GM19467 (cell line): ENCODE data around the gene NBAS.
"Not testable (repeated sequence)": the region's sequence is repeated elsewhere in the genome, so short reads cannot be mapped to it uniquely, and the experiment has no call there.

Experiments
- ATAC-seq: cut with Tn5 transposase; IDR thresholded peaks from one replicate; pipeline ENCODE4 v1.9.1; 2021; ENCODE audit warnings: mild to moderate bottlenecking, moderate library complexity; ENCODE audit not compliant: unreplicated experiment

Gene NBAS

DNA sequence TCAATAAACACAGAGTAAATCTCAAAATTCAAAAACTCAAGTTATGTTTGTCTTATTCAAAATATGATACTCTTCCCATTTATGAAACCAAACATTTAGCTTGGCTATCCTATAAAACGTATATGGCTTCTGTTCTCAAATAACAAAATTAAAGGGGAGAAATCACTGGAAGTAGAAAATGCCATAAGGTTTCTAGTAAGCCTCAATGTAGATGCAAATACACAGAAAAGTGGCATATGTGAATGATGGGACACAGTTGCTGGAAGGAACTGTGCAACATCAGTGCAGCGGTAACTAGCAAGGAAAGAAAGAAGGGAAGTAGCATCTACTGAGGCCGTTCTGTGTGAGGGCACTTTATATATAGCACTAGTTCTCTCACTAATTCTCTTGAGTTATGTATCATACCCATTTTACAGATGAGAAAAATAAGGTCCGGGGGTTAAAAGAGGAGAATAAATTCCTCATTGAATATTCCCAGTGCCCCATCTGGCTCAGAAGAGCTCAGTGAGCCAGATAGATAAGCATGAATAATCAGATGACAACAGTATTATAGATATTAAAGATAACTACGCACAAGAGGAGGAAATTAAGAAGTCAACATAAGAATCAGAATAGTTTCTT, 27.2 kb downstream of the NBAS start:
- no peak for ATAC-seq

DNA sequence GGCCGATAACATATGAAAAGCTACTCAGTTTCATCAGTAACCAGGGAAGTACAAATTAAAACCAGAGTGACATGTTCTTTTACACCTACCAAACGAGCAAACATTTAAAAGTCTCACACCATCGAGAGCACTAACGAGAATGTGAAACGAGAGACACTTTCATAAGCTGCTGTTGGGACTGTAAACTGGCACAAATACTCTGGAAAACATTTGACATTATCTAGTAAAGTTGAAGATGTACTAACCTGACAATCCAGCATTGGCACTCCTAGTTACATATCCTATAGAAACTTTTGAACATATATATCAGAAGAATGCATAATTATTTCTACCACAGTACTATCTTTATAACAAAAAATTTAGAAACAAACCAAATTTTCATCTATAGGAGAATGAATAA, 28.1 kb downstream of the NBAS start:
- ATAC-seq = no peak

DNA sequence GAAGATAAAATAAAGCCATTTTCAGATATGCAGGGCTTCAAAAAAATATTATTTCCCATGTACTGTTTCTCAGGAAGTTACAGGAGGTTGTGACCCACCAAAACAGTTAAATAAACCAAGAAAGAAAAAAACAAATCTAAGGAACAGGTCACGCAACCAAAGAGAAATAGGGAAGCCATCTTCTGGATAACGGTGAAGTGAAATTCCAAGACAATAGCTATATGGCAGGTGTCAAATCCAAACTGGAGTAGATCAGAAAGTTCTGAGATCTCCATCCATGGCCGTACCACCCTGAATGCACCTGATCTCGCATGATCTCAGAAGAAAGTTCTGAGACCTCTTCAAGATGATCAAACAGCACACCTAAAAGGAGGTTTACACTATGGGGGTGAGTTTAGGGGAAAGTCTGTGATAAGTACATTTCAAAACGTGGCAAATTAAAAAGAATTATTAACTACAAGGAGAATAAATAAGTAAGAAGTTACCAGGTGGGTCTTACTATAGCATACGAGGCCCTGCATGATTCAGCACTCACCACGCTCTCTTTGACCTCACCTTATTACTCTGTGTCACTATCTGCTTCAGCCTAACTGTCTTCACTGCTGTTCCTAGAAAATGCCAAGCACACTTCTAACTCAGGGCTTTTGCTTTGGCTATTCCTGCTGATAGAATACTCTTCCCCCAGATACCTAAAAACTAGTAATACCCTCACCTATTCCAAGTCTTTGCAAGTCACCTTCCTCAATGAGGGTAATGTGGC, 29.9 kb downstream of the NBAS start:
- no peak for ATAC-seq

DNA sequence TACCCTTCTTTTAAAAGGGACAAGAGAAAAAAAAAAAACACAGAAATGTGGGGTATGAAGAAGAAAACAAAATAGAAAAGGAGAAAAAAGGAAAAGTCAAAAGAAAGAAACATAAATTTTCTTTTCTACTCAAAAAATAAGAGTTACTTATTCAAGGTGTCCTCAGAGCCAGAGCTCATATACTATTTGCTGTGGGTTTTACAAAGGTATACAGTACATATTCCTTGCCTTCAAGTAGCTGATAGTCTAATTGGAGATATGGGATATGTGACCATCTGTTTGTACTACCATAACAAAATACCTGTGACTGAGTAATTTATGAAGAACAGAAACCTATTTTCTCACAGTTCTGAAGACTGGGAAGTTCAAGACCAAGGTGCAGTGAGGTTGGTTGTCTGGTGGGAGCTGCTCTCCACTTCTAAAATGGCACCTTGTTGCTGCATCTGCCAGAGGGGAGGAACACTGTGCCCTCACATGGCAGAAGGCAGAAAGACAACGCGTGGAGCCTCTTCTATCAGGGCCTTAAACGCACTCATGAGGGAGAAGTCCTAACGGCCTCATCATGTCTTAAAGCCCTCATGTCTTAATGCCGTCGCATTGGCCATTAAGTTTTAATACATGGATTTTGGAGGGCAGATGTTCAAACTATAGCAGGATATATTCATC, 33.9 kb downstream of the NBAS start:
- no peak for ATAC-seq

DNA sequence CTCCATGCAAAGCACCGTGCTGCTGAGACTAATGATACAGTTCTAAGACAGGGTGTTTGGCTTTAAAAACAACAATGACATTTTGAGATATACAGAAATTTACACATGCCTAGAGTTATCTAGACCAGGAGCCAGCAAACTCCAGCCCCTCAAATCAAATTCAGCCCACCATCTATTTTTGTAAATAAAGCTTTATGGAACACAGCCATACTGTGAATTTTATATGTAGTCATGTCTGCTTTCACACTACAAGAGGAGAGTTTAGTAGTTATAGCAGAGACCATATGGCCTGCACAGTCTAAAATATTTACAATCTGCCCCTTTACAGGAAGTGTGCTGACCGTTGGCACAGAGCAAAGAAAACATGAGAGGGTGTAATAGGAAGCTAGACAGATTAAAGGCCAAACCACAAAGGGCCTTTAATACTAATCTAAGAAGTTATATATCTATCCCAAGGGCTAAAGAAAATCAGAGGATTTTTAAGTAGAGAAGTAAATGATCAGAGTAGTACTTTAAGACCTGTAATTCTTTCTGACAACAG, 39.4 kb downstream of the NBAS start:
- no peak for ATAC-seq

DNA sequence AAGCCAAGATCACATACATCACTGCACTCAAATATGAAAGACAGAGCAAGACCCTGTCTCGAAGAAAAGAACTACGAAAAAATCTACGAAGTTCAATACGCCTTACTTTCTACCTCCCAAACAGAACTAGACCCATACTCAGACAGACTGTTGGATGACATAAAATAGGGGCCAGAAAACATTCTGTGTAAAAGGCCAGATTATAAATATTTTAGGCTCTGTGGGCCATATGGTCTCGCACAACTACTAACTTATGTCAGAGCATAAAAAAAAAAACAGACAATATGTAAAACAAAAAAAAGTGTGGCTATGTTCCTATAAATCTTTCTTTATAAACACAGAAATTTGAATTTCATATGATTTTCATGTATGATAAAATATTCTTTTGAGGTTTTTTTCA, 40.8 kb downstream of the NBAS start:
- ATAC-seq = no peak

DNA sequence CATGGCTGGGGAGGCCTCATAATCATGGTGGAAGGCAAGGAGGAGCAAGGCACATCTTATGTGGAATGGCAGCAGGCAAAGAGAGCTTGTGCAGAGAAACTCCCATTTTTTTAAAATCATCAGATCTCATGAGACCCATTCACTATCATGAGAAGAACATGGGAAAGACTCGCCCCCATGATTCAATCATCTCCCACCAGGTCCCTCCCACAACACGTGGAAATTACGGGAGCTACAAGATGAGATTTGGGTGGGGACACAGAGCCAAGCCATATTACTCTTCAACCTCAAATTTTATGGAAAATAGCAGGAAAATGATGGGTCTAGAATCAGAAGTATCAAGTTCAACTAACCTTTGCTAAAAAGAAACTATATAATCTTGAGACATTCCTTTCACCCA, 42.4 kb downstream of the NBAS start:
- not testable (repeated sequence) for ATAC-seq

DNA sequence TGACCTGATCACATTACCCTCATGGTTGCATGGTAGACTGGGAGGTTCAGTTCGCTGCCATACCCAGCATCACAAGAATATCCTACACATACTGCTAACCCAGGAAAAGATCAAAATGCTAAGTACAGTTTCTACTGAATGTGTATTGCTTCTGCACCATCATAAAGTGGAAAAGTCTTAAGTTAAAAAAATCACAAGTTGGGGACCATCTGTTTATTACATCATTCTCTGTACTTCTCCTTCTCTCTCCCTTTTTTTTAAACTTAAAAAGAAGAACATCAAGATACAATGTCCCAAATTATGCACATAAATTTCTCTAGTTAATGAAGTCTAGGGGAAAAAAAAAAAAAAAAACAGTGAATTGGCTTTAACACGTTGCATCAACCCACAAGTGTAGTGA, 43.3 kb downstream of the NBAS start:
- no peak for ATAC-seq

DNA sequence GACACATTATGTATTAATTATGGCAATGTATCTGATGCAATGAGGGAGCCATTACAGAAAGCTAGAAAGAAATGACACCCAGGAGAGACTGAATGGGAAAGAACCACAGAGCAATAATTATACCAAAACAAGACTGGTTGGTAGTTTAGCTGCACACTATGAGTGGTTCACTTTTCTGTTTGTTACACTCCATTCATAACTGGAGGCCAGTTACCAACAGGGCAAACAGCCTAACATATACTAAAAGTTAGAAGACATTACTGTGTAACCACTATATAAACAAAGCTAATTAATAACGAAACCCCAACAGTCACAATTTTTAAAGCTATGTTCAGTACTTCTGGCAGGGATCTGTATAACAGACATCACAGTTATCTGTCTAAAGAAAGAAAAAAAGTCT, 49.4 kb downstream of the NBAS start:
- ATAC-seq = no peak

DNA sequence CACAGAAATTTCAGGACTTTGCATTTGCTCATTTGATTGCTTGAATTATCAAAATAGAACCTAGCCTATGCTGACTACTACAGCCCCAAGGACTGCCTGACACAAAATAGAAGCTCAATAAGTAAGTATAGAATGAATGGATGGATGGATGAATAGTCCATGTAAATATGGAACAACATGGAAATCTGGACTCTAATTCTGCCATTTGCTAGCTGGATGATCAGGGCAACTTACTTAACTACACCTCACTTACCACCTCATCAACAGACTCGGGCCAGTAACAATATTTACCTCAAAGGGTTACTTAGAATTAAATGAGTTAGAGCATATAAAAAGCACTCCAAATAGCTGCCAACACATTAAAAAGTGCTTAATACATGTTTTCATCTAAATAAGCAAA, 50.6 kb downstream of the NBAS start:
- ATAC-seq = no peak

DNA sequence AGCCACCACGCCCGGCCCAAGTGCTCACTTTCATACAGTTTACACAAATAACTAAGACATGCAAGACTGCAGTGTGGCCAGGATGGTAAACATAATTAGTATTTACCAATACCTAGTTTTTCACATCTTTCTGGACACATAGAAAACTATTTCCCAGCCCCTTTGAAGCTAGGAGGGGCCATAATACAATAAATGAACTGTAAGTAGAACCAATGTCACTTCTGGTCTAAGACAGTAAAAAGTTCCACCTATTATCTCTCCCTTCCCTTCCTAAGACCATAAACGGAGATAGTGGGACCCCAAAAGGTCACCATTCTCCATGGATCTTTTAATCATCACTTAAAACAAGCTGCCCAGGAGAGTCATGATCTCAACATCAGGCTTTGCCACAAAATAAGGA, 51.0 kb downstream of the NBAS start:
- ATAC-seq = no peak

DNA sequence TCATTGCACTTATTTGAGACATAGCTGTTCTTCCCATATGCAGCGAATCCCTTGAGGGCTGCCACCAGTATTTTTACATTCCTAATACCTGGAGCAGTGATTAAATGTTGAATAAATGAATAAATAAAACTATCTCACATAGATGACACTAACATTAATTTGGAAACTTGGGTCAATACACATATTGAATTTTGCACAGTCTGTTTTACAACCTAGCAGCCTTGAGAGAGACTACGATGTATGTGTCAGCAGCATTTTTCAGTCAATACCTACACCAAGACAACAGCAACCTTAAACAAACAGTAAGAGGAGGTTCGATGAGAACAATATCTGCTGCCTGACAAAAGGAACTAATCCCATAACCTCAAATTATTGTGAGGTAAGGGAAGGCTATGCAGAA, 53.4 kb downstream of the NBAS start:
- no peak for ATAC-seq

DNA sequence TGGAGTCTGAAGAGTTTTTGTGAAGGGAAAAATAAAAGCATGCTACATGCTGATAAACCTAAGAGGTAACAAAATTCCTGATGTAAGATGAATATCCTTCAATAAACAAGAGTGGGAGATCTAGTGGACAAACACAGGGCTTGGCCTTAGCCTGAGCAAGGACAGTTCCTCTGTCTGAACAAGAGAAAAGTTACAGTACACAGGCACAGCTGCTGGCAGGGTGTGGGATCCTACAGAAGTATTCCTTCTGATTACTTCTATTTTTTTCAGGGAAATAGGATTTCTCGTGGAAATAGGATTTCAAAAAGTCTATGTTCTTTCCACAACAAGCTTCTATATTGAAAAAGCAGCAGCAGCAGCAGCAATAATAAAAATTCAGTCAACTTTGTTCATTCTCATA, 54.1 kb downstream of the NBAS start:
- no peak for ATAC-seq

DNA sequence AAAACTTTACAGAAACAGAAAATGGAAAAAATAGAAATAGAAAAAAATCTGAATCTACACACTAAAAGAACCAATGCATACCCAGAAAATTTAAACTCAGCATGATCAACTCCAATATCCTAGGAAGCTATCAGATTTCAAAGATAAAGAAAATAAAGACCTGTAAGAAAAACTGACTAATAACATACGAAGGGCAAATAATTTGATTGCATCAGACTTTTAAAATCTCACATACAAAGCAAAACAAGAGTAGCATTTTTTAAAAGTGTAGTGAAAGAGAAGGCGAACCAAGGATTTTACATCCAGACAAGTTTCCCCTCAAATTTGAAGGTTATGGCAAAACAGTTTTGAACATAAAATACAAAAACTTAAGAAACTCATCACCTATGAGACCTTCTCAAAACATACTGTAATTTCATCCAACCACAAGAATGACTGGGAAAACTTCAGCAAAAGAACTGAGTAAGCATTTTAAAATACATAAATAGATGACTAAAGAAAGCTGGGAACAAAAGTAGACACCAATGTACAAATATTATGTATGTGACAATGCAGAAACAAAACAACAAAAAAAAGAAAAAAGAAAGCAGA, 54.8 kb downstream of the NBAS start:
- ATAC-seq = no peak

DNA sequence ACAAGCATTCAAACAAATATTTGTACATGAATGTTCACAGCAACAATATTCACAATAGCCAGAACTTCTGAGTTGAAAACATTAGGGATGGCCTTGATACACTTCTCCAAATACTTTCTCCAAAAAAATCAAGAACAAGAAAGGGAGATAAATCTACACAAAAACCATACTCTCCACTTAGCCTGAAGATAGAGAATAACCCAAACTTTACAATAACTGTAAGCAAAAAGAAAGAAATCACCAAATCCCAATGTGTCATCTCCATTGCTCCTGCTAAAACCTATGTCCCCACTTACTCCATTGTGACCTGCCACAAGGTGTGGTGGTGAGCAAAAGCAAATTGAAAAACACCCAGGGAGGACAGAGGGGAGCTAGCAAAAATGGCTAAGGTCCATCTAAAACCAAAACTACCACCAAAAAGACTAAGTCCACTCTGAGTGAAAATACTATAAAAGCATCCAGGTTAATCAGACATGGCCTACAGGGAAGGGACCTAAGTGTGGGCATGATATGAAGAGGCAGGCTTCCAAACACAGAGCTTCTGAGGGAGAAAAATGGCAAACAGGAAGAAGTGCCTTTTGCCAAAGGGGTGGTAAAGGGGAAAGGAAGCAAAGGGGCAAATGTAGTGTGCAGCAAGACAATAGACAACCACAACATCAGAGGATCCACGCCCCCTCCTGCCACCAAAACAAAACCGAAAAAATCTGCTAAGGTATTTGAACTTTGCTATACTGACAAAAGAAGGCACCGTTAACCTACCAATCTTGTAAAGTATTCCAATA, 56.1 kb downstream of the NBAS start:
- ATAC-seq = no peak

DNA sequence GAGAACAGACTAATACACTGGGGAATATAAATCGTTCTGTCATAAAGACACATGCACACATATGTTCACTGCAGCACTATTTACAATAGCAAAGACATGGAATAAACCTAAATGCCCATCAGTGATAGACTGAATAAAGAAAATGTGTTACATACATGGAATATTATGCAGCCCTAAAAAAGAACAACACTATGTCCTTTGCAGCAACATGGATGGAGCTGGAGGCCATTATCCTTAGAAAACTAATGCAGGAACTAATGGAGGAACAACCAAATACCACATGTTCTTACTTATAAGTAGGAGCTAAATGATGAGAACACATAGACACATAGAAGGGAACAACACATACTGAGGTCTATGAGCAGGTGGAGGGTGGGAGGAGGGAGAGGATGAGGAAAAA, 61.9 kb downstream of the NBAS start:
- not testable (repeated sequence) for ATAC-seq

DNA sequence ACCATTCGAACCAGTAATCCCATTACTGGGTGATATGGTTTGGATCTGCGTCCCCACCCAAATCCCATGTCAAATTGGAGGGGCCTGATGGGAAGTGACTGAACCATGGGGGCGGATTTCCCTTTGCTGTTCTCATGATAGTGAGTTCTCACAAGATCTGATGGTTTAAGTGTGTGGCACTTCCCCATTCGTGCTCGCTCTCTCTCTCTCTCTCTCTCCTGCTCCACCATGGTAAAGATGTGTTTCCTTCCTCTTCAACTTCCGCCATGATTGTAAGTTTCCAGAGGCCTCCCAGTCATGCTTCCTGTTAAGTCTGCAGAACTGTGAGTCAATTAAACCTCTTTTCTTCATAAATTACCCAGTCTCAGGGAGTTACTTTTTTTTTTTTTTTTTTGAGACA, 62.6 kb downstream of the NBAS start:
- no peak for ATAC-seq

DNA sequence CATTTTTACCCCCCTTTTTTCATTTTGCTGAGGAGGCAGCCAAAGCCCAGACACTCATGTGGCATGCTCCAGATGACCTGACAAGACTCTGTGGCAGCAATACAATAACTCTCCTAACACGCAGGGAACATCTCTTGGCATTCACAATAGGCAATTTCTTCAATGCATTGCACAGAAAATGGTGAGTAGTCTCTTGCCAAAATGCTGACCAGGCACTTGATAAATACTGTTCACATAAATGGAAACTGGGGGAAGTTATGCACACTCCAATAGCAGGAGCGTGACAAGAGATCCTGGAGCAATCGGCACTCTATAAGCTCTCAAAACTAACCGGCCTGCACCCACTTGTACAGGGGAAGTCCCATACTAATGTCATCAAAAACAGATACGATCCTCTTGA, 66.3 kb downstream of the NBAS start:
- no peak for ATAC-seq

DNA sequence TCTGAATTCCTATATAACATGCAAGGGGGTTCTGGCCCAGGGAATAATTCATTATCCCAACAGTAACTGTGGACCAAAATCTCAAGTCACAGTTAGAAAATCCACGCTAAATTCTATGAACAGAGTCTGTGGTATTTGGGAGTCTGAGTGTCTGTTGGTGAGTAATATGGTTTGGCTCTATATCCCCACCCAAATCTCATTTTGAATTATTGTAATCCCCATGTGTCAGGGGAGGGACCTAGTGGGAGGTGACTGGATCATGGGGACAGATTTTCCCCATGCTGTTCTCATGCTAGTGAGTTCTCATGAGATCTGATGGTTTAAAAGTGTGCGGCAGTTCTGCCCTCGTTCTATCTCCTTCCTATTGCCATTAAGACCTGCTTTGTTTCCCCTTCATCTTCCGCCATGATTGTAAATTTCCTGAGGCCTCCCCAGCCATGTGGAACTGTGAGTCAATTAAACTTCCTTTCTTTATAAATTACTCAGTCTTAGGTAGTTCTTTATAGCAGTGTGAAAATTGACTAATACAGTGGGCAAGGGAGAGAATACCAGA, 68.3 kb downstream of the NBAS start:
- ATAC-seq = no peak

DNA sequence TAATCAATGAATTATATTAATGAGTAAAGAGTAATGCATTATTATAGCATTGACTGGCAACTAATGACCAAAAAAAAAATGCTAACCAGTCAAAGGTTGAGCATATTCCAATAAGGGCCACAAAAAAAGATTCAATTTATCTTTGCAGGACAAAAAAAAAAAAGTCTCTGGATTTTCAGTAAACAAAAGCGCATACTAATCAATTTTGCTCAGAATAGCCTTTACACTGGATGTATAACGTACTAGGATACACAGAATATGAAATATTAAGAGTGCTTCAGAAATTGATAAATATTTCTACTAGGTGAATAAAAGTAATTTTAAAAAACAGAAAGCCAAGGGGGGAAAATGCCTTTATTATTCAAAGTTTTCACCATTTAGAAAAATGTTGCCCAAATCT, 74.4 kb downstream of the NBAS start:
- ATAC-seq = no peak

DNA sequence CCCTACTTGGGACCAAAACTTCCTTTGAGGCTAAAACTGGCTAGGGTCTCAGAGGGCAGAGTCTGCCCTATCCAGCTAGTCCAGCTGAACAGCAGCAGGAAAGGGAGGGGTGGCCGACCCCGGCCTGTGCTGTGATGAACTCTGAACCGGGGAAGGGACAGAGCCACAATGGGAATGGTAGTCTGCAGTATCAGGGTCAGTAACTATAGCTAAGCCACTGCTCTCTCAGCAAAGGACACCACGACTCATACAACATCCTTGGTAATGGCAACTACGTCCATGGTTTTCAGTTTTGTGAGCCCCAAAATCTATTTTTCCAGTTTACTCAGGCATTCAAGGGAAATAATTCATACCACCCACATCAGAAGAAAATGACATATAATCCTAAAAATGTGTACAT, 75.2 kb downstream of the NBAS start:
- no peak for ATAC-seq
